Natural killer cell (primary cell): Measurements from ENCODE around the gene PTPRN2. TPM values are rescaled to one million over a fixed set of nuclear protein-coding genes. Genes with fewer than 3 reads are reported as not detected.

ENCODE experiments used
- ATAC-seq, 3 donors: fragments of 150-1000 bp in 2 of 3; fragments of 200-7000 bp in 1 of 3; cut with Tn5 transposase; 1 replicate in 1 of 3; 2 replicates in 2 of 3; pipeline ENCODE4 v1.10.0; 2021; ENCODE audit warnings: mild to moderate bottlenecking in 2 of 3, moderate library complexity in 2 of 3
- DNase-seq, 2 donors: peaks; one replicate each; pipeline versions ENCODE4 v3.0.0 to v3.0.0-alpha.2; 2013 to 2021; ENCODE audit warnings: mixed read lengths in 1 of 2
- H3K27ac ChIP-seq: one replicate; pipeline ENCODE4 v1.5.1; 2013; ENCODE audit warnings: mild to moderate bottlenecking, low read length
- H3K27me3 ChIP-seq: one replicate; pipeline ENCODE4 v1.6.1; 2013; ENCODE audit warnings: low read length; ENCODE audit not compliant: control insufficient read depth, insufficient read depth
- H3K36me3 ChIP-seq: one replicate; pipeline ENCODE4 v1.6.1; 2013; ENCODE audit warnings: low read length; ENCODE audit not compliant: control insufficient read depth, insufficient read depth
- H3K4me1 ChIP-seq: one replicate; pipeline ENCODE4 v1.6.1; 2013; ENCODE audit warnings: low read length; ENCODE audit not compliant: control insufficient read depth, insufficient read depth
- H3K4me3 ChIP-seq: one replicate; pipeline ENCODE4 v1.5.1; 2013; ENCODE audit warnings: low read length
- H3K9me3 ChIP-seq: one replicate; pipeline ENCODE4 v1.6.1; 2013; ENCODE audit warnings: low read length; ENCODE audit not compliant: control insufficient read depth, insufficient read depth
- H3K27ac Mint-ChIP-seq, 2 donors: one replicate each; pipeline ENCODE4 v1.8.0; 2022; ENCODE audit warnings: mild to moderate bottlenecking in 2 of 2, mixed read lengths in 2 of 2, moderate library complexity in 1 of 2
- H3K27me3 Mint-ChIP-seq, 2 donors: one replicate each; pipeline ENCODE4 v1.8.0; 2022; ENCODE audit warnings: low read depth in 2 of 2, mixed read lengths in 2 of 2
- H3K36me3 Mint-ChIP-seq: one replicate; pipeline ENCODE4 v1.8.0; 2022; ENCODE audit warnings: mixed read lengths
- H3K4me1 Mint-ChIP-seq, 2 donors: one replicate each; pipeline ENCODE4 v1.8.0; 2022; ENCODE audit warnings: mixed read lengths in 2 of 2
- H3K4me3 Mint-ChIP-seq: one replicate; pipeline ENCODE4 v1.8.0; 2022; ENCODE audit warnings: mild to moderate bottlenecking, moderate library complexity, mixed read lengths
- H3K9me3 Mint-ChIP-seq, 2 donors: one replicate each; pipeline ENCODE4 v1.8.0; 2022; ENCODE audit warnings: mixed read lengths in 2 of 2
- WGBS: methylation state at CpG from one replicate; pipeline ENCODE4 v1.1.7; 2013; ENCODE audit warnings: missing lambda C conversion rate; ENCODE audit not compliant: insufficient coverage; 5-methylcytosine and 5-hydroxymethylcytosine counted together
- intact Hi-C: fragments of 100-400 bp; cut with micrococcal nuclease; formaldehyde crosslinking; loops from one replicate; pipeline ENCODE4 v1.14.2; 2022
- total RNA-seq, 4 donors: library from RNA; stranded (reverse); fragments of 120-200 nt in 1 of 4; gene quantifications; one replicate each; pipeline versions ENCODE4 v1.2.3 to v1.2.4, GENCODE V29; 2013 to 2022
- TF ChIP-seq, protein P1 (sequence below): fragments of 200-600 bp; IDR thresholded peaks from one replicate; pipeline ENCODE4 v1.8.0; 2022; ENCODE audit warnings: antibody characterized with exemption

PTPRN2 gene
- total RNA-seq, 3 donors from 2014 or later (not counting 1 experiment from before 2014, with no cell fraction given): 1.3 to 2.5 (median 1.9) TPM

- no peaks in the 10 kb centered on the region for H3K9me3 ChIP-seq
- Mint-ChIP-seq H3K36me3 (no peaks in the 10 kb centered on the region), H3K4me3 (no peak overlapping the region), H3K9me3 (no peaks in the 10 kb centered on the region), H3K27me3 (peaks cover 3 to 10% of the 10 kb centered on the region in 2 donors), H3K27ac (no peak overlapping the region), H3K4me1 (no peaks in the 10 kb centered on the region)
- no peaks in the 10 kb centered on the region for H3K4me1 ChIP-seq
- H3K27ac ChIP-seq: no peak overlapping the region
- DNase-seq (no peak), ATAC-seq (no peak)
- H3K4me3 ChIP-seq: no peak overlapping the region
- TF ChIP-seq, protein P1, sequence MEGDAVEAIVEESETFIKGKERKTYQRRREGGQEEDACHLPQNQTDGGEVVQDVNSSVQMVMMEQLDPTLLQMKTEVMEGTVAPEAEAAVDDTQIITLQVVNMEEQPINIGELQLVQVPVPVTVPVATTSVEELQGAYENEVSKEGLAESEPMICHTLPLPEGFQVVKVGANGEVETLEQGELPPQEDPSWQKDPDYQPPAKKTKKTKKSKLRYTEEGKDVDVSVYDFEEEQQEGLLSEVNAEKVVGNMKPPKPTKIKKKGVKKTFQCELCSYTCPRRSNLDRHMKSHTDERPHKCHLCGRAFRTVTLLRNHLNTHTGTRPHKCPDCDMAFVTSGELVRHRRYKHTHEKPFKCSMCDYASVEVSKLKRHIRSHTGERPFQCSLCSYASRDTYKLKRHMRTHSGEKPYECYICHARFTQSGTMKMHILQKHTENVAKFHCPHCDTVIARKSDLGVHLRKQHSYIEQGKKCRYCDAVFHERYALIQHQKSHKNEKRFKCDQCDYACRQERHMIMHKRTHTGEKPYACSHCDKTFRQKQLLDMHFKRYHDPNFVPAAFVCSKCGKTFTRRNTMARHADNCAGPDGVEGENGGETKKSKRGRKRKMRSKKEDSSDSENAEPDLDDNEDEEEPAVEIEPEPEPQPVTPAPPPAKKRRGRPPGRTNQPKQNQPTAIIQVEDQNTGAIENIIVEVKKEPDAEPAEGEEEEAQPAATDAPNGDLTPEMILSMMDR: no peak
- no peaks in the 10 kb centered on the region for H3K27me3 ChIP-seq
- intact Hi-C loops: no loop called here
- no peaks in the 10 kb centered on the region for H3K36me3 ChIP-seq
- WGBS: 90% methylated on average over 27 of the region's 27 CpGs
These were observed 876.2 kb downstream of the PTPRN2 start for GRCh38 chr7:157711353-157711888.

DNA sequence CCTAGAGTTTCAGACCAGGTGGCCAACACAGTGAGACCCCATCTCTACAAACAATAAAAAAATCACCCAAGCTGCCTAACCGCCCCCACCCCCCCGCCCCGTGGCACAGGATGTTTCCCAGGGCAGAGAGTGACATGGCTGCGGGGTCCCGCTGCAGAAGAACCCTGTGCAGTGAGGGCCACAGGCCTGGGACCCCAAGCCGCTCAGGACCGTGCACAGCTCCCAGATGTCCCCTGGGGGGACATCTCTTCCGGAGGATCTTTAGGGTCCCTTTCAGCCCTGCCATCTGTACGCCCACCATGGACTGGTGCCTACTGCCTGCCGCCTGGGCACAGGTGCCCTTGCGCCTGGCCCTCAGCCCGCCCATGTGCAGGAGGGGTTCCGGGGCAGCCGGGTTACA lies 877.2 kb downstream of the PTPRN2 start:
- H3K9me3 Mint-ChIP-seq: no peaks in the 10 kb centered on the region
- Histone ChIP-seq H3K36me3 (no peaks in the 10 kb centered on the region), H3K9me3 (no peaks in the 10 kb centered on the region), H3K27me3 (no peaks in the 10 kb centered on the region), H3K27ac (no peak overlapping the region), H3K4me1 (no peaks in the 10 kb centered on the region), H3K4me3 (no peak overlapping the region)
- no peak overlapping the region for H3K4me3 Mint-ChIP-seq
- WGBS: 91% methylated on average over 12 of the region's 14 CpGs
- H3K27me3 Mint-ChIP-seq: peaks cover 3 to 10% of the 10 kb centered on the region in 2 donors
- intact Hi-C loops: no loop called here
- no peaks in the 10 kb centered on the region for H3K36me3 Mint-ChIP-seq
- DNase-seq (no peak), ATAC-seq (no peak)
- no peaks in the 10 kb centered on the region for H3K4me1 Mint-ChIP-seq
- TF ChIP-seq, protein P1: no peak
- no peak overlapping the region for H3K27ac Mint-ChIP-seq

DNA sequence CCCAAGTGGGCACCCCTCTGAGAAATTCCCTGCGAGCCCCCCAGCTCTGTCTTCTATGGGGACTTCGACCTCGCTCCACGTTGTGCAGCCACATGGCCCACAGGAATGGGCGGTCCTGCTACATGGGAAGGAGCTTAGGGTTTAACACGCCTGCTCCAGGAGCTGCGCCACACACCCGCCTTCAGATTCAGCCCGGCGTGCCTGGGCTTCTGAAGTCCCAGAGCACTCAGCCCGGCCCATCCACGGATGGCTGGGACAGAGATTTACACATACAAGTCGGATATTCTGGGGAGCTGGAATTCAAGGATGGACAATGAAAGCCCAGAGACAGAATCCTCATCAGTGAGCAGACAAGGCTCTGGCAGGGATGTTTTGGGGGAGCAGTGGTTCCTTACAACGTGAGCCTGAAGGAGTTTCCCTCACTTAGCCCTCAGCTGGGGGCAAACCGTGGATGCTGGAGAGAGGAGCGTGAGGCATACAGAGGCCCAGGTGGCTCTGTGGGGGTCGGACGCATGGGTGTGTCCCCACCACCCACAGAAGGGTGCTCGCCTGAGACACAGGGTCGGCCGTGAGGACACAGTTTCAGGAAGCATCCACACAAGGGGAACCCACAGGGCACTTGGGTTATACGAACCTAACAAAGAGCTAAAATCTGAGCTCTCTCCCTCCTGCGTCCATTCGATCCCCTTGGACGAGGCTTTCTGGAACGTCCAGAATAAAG lies 877.9 kb downstream of the PTPRN2 start:
- peaks cover 3 to 10% of the 10 kb centered on the region in 2 donors for H3K27me3 Mint-ChIP-seq
- ATAC-seq: no peak

More for the DNA sequence above, 877.9 kb downstream of the PTPRN2 start:
- H3K4me1 ChIP-seq: no peaks in the 10 kb centered on the region
- Mint-ChIP-seq H3K36me3 (no peaks in the 10 kb centered on the region), H3K9me3 (no peaks in the 10 kb centered on the region), H3K4me1 (no peaks in the 10 kb centered on the region), H3K4me3 (no peak overlapping the region), H3K27ac (no peak overlapping the region)
- H3K4me3 ChIP-seq: no peak overlapping the region
- intact Hi-C loops: no loop called here
- no peak overlapping the region for H3K27ac ChIP-seq
- no peaks in the 10 kb centered on the region for H3K36me3 ChIP-seq
- no peak for DNase-seq
- TF ChIP-seq, protein P1: no peak
- H3K9me3 ChIP-seq: no peaks in the 10 kb centered on the region
- H3K27me3 ChIP-seq: no peaks in the 10 kb centered on the region
- 81% methylated on average over 26 of the region's 26 CpGs for WGBS
